Measurements from ENCODE around the gene SPARC.

DNA sequence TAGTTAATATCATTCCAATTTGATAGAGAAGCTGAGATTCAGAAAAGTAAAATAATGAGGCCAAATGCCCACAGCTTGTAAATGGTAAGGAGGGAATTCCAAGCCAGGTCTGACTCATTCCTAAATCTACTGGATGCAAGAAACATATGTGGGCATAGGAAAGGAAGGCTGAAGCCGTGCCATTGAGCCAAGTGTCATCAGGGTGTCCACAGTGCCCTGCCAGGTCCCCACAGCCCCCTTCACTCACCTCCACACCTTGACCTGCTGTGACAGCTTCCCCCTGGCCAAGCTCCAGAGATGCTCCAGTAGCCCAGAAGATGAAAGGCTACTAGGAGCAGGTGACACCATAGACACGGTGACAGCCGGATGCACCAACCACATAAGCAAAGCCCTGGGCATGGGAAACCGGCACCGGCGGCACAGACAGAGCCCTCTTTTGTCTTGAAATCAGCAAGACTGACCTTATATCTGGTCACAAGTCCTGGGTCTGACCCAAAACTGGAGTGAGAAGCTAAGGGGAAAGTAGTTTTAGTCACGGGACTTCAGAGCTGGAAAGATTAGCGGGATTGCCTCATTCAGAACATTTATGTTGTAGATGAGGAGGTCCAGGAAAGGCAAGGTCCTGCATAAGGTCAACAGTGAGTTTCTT is 75.5 kb downstream of the SPARC start:
- TF ChIP-seq CTCF (IDR thresholded peaks at IDR 0.05; ENCODE audit: low read length) (no peak), EZH2phosphoT487 (IDR thresholded peaks at IDR 0.05; ENCODE audit: low read length) (no peak), EZH2 (optimal IDR thresholded peaks at IDR 0.05; ENCODE audit: low read depth, low read length) (no peak)
